ENCODE measurements around the gene P2RX3. TPM values are rescaled to one million over a fixed set of nuclear protein-coding genes. Genes with fewer than 3 reads are reported as not detected.

P2RX3 gene
- total RNA-seq, 2 donors from 2014 or later: not detected

- Histone ChIP-seq H3K36me3 (ENCODE audit: control insufficient read depth, insufficient read depth, low read length) (peaks cover 8% of the 10 kb centered on the region), H3K9ac (ENCODE audit: extremely low read depth, low read length, poor library complexity, severe bottlenecking) (no peak overlapping the region), H3K4me1 (ENCODE audit: control insufficient read depth, insufficient read depth, low read length) (peaks cover 4% of the 10 kb centered on the region), H3K27me3 (ENCODE audit: control insufficient read depth, insufficient read depth, low read length, poor library complexity, severe bottlenecking) (peaks cover 8% of the 10 kb centered on the region), H3K4me3 (ENCODE audit: low read length) (no peak overlapping the region), H3K9me3 (ENCODE audit: control insufficient read depth, low read length) (no peaks in the 10 kb centered on the region), H3K27ac (ENCODE audit: low read depth, low read length) (no peak overlapping the region)
- Mint-ChIP-seq H3K27me3 (ENCODE audit: insufficient read depth) (peaks cover 8% of the 10 kb centered on the region), H3K4me3 (no peak overlapping the region), H3K4me1 (peaks cover 14% of the 10 kb centered on the region), H3K27ac (no peak overlapping the region), H3K36me3 (ENCODE audit: low read depth) (peaks cover 20% of the 10 kb centered on the region), H3K9me3 (no peaks in the 10 kb centered on the region)
- TF ChIP-seq, protein P1, sequence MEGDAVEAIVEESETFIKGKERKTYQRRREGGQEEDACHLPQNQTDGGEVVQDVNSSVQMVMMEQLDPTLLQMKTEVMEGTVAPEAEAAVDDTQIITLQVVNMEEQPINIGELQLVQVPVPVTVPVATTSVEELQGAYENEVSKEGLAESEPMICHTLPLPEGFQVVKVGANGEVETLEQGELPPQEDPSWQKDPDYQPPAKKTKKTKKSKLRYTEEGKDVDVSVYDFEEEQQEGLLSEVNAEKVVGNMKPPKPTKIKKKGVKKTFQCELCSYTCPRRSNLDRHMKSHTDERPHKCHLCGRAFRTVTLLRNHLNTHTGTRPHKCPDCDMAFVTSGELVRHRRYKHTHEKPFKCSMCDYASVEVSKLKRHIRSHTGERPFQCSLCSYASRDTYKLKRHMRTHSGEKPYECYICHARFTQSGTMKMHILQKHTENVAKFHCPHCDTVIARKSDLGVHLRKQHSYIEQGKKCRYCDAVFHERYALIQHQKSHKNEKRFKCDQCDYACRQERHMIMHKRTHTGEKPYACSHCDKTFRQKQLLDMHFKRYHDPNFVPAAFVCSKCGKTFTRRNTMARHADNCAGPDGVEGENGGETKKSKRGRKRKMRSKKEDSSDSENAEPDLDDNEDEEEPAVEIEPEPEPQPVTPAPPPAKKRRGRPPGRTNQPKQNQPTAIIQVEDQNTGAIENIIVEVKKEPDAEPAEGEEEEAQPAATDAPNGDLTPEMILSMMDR (conservative IDR thresholded peaks at IDR 0.05): no peak
- no peak for DNase-seq
These were observed 83.7 kb downstream of the P2RX3 start for GRCh38 chr11:57421805-57422204.

Other genes starting within 250 kb of the P2RX3 start
- gene LRRC55, start 156.4 kb upstream of the P2RX3 start, total RNA-seq: under 1 TPM in 1 of 2 donors, not detected in 1; 0.04 TPM
- gene APLNR, start 101.1 kb upstream of the P2RX3 start, total RNA-seq: 1 to 10 TPM; 3.7 to 4.2 TPM
- 10 to 100 TPM; 60.4 to 73.8 TPM for gene TNKS1BP1, start 13.4 kb upstream of the P2RX3 start, total RNA-seq
- gene SSRP1, start 2.5 kb upstream of the P2RX3 start, total RNA-seq: 100 to 1,000 TPM; 145 to 182 TPM
- not detected for gene PRG3, start 42.8 kb downstream of the P2RX3 start, total RNA-seq
- under 1 TPM in 1 of 2 donors, not detected in 1; 0.42 TPM for gene PRG2, start 52.3 kb downstream of the P2RX3 start, total RNA-seq
- gene SLC43A3, start 88.8 kb downstream of the P2RX3 start, total RNA-seq: 10 to 100 TPM; 10.6 to 13.8 TPM
- gene RTN4RL2, start 122.2 kb downstream of the P2RX3 start, total RNA-seq: 1 to 10 TPM in 1 of 2 donors, under 1 TPM in 1; 0.97 to 1.5 TPM
- gene SLC43A1, start 177.3 kb downstream of the P2RX3 start, total RNA-seq: 1 to 10 TPM; 8.4 to 9.1 TPM
- 10 to 100 TPM; 77.4 to 79.8 TPM for gene TIMM10, start 192.4 kb downstream of the P2RX3 start, total RNA-seq
- gene SMTNL1, start 199.2 kb downstream of the P2RX3 start, total RNA-seq: under 1 TPM; 0.22 TPM
- gene UBE2L6, start 229.3 kb downstream of the P2RX3 start, total RNA-seq: 10 to 100 TPM in 1 of 2 donors, 1 to 10 TPM in 1; 8.1 to 11.3 TPM

Data from endodermal cell (in vitro differentiated cells).